Measurements from ENCODE around the gene RPL29.

GRCh38 chr3:52004906-52005395 is 9.3 kb upstream of the RPL29 start:
- TF ChIP-seq CTCF (IDR thresholded peaks at IDR 0.05) (no peak), POLR2AphosphoS5 (IDR thresholded peaks at IDR 0.05; ENCODE audit: low read depth, low read length) (no peak)

All from Panc1 (cell line).